Ureter (tissue), 1 donor: ENCODE measurements around the gene PASK. TPM values are rescaled to one million over a fixed set of nuclear protein-coding genes. Genes with fewer than 3 reads are reported as not detected.

Experiments used
- DNase-seq: peaks from one replicate; pipeline ENCODE4 v3.0.0-alpha.2; 2020; ENCODE audit warnings: low spot score
- total RNA-seq: library from RNA; stranded (reverse); gene quantifications from one replicate; pipeline ENCODE4 v1.2.4, GENCODE V29; 2023
- donor health status: DM: yes; HTN: yes; CAD: no.

The PASK gene
- total RNA-seq, 1 donor from 2014 or later, result 17.4 TPM

DNA sequence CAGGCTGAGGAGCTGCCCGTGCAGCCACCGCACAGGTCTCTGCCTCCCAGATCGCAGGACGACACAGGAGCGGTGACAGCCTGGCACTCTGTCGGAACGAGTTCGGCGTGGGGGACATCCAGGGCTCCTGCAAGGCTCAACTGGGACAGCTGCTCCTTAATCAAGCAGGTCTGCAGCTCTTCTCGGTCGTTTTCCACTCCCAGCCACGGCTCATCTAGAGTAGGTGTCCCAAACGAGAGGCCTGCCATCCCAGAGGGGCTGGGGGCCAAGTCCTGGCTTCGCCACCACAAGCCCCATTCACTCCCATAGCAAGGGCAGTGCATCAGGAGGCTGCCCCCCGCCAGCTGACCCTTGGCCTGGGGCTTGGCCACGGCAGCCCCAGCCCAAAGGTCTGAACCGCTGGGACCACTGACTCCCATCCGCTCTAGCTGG, 22.5 kb downstream of the PASK start:
- DNase-seq, result no peak

DNA sequence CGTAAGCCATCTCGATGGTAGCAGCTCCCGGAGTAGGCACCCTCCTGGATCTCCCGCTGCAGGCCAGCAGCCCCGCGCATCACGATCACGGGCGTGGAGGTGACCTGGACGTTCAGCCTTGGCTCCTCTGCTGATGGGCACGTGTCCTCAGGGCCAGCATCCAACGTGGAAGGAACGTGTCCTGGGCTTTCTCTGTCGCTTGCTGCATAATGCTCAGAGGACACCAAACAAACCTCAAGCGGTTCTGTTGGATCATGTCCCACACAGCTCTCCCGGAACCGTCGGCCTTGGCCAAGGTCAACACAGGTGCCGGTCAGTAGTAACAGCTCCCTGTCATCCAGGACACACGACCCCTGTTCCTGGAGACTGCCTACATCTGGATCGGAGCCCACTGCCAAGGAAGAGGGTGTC, 23.1 kb downstream of the PASK start:
- DNase-seq, result no peak

DNA sequence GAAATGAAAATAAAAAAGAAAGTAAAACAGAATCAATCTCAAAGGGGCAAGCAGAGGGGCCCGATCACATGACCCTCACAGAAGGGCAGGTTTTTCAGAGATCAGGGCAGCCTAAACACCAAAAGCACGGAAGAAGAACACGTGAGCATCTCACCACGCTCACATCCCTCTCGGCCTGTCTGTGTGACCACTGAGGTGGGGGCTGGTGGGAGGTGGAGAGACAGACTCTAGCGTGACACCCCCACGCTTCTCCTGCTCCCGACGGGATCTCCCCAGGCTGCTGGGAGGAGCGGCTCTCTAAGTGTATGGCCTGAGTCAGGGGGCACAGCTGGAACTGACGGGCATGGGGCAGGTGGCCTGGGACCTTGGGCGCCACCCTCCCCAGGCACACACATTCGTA, 23.6 kb downstream of the PASK start:
- no peak for DNase-seq

DNA sequence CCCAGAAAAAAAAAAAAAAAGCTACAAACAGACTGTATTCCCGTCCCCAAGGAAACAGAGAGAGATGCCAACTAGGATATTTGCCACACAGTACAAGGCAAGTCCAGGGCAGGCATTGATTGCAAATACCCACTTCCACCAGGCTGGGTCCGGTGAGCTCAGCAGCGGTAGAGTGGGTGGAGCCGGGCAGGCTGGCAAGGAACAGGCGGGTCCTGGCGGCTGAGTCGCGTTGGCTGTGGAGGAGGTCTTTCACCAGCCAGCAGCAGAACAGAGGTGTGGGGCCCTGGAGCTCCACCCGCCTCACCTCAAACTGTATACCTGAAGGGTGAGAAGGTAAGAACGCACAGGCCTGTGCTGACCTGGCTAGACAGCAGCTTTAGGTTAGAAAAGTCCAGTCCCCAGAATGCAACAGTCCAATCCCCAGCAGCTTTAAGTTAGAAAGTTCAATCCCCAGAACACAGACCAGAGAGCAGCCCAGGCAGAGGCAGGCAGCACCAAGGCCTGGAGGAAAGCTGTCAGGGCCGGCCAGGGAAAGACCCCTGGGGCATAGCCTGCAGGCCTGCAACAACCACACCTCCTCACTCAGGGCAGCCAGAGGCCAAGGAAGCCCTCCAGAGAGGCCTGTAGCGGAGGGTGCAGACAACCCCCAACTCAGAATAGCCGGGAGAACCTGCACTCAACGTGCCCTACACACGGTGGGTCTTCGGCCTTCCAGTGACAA, 25.3 kb downstream of the PASK start:
- DNase-seq, result no peak

DNA sequence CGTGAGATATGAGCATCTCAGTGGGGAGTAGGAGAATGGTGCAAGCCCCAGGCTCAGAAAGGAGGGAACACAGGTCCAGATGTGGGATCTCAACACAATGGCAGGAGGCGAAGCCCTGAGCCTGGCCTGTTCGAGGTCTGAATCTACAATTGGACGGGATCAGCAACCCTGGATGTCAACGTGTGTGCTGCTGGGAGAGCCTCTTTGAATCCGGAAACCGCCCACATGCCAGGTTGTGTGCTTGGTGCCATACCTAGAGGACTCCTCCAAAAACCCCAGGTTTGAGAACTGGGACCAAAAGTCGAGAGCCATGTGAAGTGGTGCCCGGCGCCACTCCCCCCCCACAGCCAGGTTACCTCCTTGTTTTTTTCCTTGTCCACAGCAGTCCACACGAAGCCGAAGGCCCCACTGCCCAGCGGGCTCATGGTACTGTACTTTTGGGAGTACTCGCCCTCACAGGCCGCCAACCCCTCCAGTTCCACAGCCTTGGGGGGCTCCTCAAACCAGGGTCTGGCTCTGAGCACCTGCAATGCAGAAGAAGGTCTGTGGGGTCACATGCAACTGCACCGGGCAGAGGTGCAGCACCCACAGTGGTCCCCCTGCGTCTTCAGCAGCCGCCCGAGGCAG, 26.8 kb downstream of the PASK start:
- no peak for DNase-seq

DNA sequence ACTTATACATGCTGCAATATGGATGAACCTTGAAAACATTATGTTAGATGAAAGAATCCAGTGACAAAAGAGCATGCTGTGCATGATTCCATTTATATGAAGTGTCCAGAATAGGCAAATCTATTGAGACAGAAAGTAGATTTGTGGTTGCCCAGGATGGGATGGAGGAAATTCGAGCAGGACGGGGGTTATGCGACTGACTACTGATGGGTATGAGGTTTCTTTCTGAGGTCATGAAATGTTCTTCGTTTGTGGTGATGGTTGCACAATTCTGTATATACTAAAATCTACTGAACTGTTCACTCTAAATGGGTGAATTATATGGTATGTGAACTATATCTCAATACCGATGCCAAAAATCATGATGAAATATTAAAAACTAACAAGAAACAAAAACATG, 28.3 kb downstream of the PASK start:
- no peak for DNase-seq

DNA sequence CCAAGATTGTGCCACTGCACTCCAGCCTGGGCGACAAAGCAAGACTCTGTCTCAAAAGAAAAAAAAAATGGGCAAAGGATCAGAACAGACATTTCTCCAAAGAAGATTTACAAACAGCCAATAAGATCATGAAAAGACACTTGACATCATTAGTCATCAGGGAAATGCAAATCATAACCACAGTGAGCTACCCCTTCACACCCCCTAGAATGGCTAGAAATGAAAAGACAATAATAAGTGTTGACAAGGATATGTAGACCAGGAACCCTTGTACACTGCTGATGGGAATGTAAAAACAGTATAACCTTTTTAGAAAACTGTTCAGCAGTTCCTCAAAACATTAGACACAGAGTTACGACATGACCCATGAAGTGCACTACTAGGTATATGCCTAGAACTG, 28.8 kb downstream of the PASK start:
- DNase-seq, result no peak

DNA sequence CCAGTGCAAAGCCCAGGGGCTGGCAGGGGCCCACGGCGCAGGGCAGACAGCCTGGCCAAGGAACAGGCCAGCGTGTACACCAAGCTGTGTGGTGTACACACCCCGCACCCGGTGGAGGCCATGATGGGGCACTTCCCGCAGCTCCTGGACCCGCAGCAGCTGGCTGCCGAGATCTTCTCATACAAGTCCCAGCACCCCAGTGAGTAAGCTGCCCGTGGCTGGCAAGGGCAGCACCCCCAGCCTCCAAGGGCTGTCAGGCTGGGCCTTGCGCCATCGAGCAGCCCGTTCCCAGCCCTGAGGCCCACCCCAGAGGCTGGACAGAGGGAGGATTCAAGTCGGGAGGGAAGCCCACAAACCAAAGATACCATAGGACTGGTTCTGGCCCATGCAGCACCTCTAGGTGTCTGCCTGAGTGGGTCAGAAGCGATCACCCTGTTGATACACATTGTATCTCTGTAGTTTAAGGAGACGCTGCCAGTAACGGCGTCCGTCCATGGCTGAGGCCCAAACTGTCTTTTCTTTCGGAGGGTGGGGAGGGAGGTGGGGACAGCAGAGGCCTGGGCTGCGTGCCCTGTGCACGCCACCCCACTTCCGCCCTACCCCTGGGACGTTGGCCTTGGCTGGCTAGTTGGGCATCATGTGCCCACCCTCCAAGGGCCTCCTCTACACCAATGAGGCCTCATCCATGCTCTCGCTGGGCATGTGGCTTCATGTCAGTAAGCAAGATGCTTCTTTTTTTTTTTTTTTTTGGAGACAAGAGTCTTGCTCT, 30.4 kb downstream of the PASK start:
- no peak for DNase-seq

DNA sequence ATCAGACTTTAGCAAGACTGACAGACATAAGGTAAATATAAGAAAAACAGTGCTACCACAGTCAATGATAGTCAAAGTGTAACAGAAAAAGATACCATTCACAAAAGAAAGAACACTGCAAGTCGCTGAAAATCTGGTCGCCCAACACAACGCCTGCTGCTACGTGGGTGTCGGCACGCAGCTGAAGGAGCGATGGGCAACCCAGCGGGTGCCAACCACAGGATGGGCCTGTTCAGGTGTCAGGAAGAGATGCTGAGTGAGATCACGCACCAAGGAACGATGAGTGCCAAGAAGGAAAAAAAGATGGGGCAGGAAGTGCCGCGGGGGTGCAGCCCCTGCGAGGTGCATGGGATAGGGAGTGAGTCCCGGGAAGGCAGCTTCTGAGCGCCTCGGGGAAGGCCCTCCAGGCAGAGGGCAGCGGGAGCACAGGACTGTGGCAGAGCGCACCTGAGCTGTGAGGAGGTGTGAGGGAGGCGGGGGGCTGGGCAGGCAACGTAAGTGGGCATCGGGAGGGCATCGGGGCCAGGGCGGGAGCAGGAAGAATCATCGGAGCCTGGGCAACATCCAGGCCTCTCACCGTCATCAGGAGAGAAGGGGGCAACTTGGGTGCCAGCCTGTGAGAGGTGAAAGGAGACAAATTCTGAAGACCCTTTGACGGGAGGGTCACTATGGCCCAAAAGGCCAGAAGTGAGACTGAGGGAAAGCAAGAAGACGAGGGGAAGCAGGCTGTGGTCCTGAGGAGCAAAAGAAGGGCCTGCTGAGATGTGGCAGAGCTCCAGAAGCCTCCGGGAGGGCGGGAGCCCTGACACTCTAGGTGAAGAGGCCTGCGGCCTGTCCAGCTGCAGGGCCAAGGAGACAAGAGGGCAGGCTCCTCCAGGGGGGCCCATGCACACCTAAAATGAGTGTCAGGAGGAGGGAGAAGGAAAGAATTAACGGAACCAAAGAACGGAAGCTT, 32.4 kb downstream of the PASK start:
- DNase-seq, result no peak

DNA sequence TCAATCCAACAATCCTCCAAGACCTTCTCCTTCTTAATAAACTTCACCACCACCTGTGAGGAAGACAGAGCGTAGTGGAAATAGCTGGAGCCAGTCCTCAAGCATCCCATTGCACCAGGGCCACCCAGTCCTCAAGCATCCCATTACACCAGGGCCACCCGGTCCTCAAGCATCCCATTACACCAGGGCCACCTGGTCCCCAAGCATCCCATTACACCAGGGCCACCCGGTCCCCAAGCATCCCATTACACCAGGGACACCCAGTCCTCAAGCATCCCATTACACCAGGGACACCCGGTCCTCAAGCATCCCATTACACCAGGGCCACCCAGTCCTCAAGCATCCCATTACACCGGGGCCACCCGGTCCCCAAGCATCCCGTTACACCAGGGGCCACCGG, 33.9 kb downstream of the PASK start:
- no peak for DNase-seq

DNA sequence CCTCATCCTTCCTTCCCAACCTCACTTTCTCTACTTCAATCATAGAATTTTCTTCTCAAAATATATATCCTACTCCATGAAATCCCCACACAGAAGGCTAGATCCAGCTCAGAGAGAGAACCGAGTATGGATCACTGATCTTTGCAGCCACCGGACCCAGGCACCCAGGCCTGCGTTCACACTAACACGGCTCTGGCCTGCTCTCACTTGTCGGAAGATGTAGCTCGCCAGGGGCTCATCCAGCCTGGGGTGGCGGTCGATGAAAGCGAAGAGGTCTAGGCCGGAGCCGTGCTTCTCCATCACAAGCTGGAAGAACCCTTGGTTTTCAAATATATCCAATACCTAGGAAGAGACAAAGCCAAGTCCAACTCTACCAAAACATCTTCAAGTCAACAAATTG, 34.4 kb downstream of the PASK start:
- DNase-seq, result no peak

DNA sequence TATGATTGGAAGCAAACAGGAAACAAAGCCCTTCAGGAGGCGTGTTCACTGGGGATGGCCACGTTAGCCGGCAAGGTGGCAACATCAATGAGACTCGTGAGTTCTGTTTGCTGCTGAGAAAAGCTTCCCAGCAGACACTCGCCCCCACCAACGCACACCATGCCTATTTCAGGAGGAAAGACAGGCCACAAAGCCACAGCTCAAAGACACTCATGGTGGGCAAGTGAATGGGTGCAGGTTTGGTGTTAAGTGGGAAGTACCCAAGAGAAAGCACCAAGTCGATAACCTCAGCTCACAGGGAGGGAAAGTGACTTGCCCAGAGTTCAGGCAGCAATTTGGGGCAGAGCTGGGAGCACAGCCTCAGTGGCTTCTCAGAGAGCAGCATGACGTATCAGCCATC, 36.7 kb downstream of the PASK start:
- DNase-seq, result no peak

DNA sequence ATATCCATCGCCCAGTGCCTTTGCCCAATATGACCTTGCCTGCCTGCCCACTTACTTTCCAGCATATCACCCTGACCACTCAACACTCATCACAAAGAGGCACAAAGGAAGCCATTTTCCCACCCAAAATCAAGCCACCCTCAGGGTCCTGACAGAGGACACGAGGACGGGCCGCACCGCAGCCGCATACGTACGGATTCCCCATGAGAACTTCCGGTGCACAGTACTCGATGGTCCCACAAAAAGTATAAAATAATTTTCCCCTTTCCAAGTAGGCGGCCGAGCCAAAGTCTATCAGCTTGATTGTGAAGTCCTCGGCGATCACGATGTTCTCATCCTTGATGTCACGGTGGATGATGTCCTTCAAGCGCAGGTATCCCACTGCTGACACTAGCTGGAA, 37.2 kb downstream of the PASK start:
- no peak for DNase-seq

DNA sequence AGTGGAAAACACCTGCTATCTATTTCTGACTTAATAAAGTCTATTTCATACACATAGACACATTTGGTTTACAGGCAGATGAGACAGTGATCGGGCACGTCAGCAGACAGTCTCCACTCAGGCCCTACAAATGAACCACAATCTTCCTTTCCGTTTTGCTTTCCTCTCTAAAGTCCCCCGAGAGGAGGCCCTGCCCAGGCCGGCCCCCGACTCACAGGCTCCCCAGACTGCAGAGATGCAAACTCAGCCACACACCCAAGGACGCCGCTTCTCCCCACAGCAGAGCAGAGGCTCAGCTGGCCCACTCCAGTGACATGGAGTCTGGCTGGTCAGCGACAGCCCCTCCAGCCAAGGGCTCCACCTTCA, 37.8 kb downstream of the PASK start:
- DNase-seq, result no peak

DNA sequence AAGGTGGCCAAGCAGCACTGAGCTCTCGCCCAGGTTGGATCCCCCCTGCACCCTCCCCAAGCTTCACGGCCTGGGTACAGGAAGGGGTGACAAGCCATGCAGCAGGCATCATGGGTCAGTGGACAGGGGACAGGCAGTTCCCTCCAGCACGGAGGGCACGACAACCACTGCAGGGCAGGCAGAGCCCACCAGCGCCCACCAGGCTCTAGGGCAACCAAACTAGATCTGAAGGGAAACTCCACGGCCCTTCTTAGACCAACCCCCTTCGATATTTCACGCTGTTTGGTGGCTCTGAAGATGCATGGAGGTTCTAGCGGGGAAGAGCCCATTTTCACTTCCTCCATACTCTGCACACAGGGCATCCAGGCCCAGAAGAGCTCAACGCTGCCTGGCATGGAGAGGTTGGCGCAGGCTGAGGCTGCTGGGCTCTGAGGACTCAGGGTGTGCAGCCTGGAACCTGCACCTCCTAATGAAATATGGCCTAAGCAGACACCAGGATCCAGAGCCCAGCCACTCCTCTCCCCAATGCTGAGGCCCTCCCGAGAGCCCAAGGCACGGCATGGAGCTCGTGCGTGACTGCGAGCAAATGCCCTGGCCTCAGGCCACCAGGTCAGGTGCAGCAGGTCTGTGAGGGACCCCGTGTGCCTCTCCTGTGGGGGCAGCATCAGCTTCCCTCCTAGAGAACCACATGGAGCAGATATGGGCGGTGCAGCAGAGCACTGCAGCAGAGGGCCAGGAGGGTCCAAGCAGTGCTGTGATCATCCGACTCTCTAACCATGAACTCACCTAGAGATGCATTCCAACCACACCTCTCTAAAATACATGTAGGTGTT, 38.4 kb downstream of the PASK start:
- no peak for DNase-seq

DNA sequence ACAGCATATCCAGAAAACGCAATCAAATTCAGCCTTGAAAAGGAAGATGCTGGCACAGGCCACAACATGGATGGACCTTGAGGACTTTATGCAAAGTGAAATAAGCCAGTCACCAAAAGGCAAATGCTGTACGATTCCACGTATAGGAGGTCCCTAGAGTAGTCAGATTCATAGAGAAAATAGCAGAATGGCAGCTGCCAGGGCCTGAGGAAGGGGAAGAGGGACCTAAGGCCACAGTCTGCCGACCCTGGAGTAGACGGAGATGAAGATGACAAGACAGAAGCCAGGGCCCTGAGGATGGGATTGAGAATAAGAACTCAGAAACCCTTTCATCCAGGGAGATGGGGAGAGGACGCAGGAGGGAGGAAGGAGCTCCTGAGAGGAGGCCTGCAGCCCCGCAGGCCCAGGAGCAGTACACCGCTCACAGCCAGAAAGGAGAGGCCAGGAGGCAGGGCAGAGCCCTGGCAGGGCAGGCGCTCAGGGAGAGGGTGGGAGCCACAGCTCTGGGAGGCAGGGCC, 39.1 kb downstream of the PASK start:
- no peak for DNase-seq

DNA sequence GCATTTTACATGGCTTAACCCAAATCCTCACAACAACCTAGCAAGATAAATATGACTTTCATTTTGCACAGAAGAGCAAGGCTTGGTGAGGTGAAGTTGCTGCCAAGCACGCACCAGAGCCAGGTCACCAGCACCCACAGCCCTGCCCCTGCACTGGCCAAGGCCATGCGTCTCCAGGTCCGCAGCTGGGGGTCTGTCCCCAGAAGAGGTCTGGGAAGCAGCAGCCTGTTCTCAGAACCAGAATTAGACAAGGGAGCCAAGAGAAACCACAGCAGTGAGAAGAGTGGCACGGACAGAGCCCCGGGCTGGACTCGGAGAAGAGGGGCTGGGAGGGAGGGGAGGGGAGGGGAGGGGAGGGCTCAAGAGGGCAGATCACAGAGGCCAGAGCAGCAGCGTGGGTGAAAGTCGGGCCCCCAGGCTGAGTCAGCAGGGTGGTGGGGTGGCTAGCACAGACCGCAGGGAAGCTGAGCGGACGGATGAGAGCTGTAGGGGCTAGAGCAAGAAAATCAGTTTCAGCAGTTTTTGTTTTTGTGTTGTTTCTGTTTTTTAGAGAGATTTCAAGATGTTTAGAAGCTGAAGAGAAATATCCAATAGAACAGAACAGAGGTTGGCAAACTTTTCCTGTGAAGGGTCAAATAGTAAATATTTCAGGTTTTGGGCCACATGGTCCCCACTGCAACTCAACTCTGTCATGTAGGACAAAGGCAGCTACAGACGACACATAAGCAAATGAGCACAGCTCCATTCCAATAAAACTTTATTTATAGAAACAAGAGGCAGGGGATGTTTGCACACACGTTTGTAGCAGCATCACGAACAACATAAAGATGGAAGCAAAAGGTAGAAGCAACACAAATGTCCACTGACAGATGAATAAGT, 39.8 kb downstream of the PASK start:
- no peak for DNase-seq

DNA sequence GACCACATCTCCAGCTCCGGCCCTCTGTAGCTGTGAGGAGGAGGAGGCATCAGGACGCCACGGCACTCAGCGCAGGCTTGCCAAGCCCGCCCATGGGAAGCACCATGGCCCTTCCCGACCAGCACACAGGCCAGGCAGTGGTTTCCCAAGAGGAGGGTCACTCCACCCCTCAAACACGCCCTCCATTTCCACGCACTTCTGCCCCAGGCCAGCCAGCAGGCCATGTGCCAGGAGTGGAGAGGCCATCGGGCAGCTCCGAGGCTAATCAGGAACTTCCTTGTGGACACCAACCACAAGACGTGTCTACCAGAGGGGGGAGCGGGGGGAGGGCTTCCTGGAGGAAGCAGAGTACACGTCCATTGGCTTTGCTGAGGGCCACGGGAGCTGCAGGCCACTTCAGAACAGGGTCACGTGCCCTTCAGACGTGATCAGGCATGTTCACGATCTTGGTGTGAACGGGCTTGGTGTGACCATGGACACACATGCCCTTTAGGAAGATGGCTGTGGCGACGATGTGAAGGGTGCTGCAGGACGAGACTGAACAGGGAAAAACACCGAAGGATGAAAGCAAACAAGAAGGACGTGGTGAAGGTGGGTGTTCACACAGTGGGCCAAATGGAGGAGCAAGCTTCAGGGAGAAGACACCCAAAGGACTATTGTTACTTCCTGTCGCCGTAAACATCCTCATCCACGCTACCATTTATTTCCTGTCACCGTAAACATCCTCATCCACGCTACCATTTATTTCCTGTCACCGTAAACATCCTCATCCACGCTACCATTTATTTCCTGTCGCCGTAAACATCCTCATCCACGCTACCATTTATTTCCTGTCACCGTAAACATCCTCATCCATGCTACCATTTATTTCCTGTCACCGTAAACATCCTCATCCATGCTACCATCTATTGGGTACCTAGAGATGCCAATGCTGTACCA, 40.7 kb downstream of the PASK start:
- DNase-seq, result no peak
